H1 (cell line): ENCODE results near the gene SEC24B. TPM values are rescaled to one million over a fixed set of nuclear protein-coding genes. Genes with fewer than 3 reads are reported as not detected.

ENCODE experiments used
- CTCF ChIA-PET: fragments of 300-600 bp; sonication (Branson Sonifier 250); formaldehyde crosslinking; loops from one replicate; lab custom pipeline; 2021; ENCODE audit not compliant: partially characterized antibody; lab: Charles Lee
- POLR2A ChIA-PET: fragments of 300-600 bp; sonication (Branson Sonifier 250); formaldehyde crosslinking; loops from one replicate; lab custom pipeline; 2021; ENCODE audit warnings: inconsistent platforms; ENCODE audit not compliant: partially characterized antibody; lab: Charles Lee
- DNase-seq, 2 experiments: peaks; one replicate each; pipeline versions ENCODE4 v3.0.0 to v3.0.0-alpha.2; 2010 to 2022; ENCODE audit warnings: low spot score in 2 of 2, low read depth in 1 of 2, mixed read lengths in 1 of 2
- FAIRE-seq: peaks from 2 replicates; lab custom pipeline; 2011; peaks lifted over from hg19 to GRCh38; lab: Jason Lieb, UNC
- H2AFZ ChIP-seq: 2 replicates; pipeline ENCODE4 v1.8.1; 2012; ENCODE audit warnings: low read length, inconsistent platforms
- H2AK5ac ChIP-seq: 2 replicates; pipeline ENCODE4 v1.6.1; 2013; ENCODE audit warnings: low read depth, low read length
- H2BK120ac ChIP-seq: replicated peaks from 2 replicates; pipeline ENCODE3; 2013; ENCODE audit warnings: low read depth, low read length, inconsistent platforms
- H2BK12ac ChIP-seq: 2 replicates; pipeline ENCODE4 v1.6.1; 2013; ENCODE audit warnings: low read depth, low read length
- H2BK15ac ChIP-seq: 2 replicates; pipeline ENCODE4 v1.6.1; 2013; ENCODE audit warnings: low read length
- H2BK20ac ChIP-seq: 2 replicates; pipeline ENCODE4 v1.6.1; 2013; ENCODE audit warnings: low read length
- H2BK5ac ChIP-seq: 2 replicates; pipeline ENCODE4 v1.6.1; 2013; ENCODE audit warnings: low read depth, low read length
- H3K14ac ChIP-seq: 2 replicates; pipeline ENCODE4 v1.6.1; 2013; ENCODE audit warnings: inconsistent platforms; ENCODE audit not compliant: insufficient read length
- H3K18ac ChIP-seq: 2 replicates; pipeline ENCODE4 v1.6.1; 2013; ENCODE audit warnings: low read length; ENCODE audit errors: extremely low read depth
- H3K23ac ChIP-seq: 2 replicates; pipeline ENCODE4 v1.6.1; 2013; ENCODE audit warnings: inconsistent platforms; ENCODE audit not compliant: insufficient read length
- H3K23me2 ChIP-seq: 2 replicates; pipeline ENCODE4 v1.6.1; 2013; ENCODE audit warnings: low read depth, low read length
- H3K27ac ChIP-seq: 2 replicates; pipeline ENCODE4 v1.6.1; 2011; ENCODE audit warnings: low read depth, low read length, inconsistent platforms
- H3K27me3 ChIP-seq, 4 experiments: replicated peaks in 1 of 4; 1 replicate in 1 of 4; 2 replicates in 3 of 4; pipeline versions ENCODE4 v1.6.1 to v1.8.1; 2011 to 2013; ENCODE audit warnings: low read length in 3 of 4, mild to moderate bottlenecking in 3 of 4, inconsistent platforms in 2 of 4, mixed read lengths in 2 of 4, moderate library complexity in 1 of 4; ENCODE audit not compliant: control insufficient read depth in 3 of 4, insufficient read depth in 3 of 4; ENCODE audit errors: extremely low read depth in 1 of 4
- H3K36me3 ChIP-seq, 4 experiments: 2 replicates each; pipeline versions ENCODE4 v1.6.1 to v1.8.1; 2011 to 2013; ENCODE audit warnings: mild to moderate bottlenecking in 4 of 4, low read length in 3 of 4, moderate library complexity in 2 of 4, control low read depth in 1 of 4, inconsistent platforms in 1 of 4; ENCODE audit not compliant: insufficient read depth in 4 of 4, control insufficient read depth in 2 of 4
- H3K4ac ChIP-seq: replicated peaks from 2 replicates; pipeline ENCODE3; 2013; ENCODE audit warnings: low read length, low read depth, mixed read lengths, inconsistent platforms; ENCODE audit not compliant: insufficient read length
- H3K4me1 ChIP-seq, 4 experiments: replicated peaks in 1 of 4; 1 replicate in 1 of 4; 2 replicates in 3 of 4; pipeline versions ENCODE4 v1.6.1 to v1.8.1; 2011 to 2013; ENCODE audit warnings: low read length in 3 of 4, inconsistent platforms in 2 of 4, mixed read lengths in 1 of 4; ENCODE audit not compliant: insufficient read depth in 4 of 4, control insufficient read depth in 3 of 4
- H3K4me2 ChIP-seq, 2 experiments: 2 replicates each; pipeline versions ENCODE4 v1.6.1 to v1.8.1; 2011 to 2013; ENCODE audit warnings: low read depth in 2 of 2, low read length in 2 of 2, control low read depth in 1 of 2, inconsistent platforms in 1 of 2, mild to moderate bottlenecking in 1 of 2; ENCODE audit not compliant: insufficient read depth in 1 of 2
- H3K4me3 ChIP-seq, 4 experiments: fragments of 200-600, 300-600 bp in 1 of 4; sonication (generic), shearing (Covaris generic), sonication (Bioruptor Twin) in 1 of 4; 2 replicates each; pipeline versions ENCODE4 v1.5.1 to v1.8.1; 2011 to 2016; ENCODE audit warnings: low read length in 4 of 4, low read depth in 3 of 4, control low read depth in 2 of 4, inconsistent platforms in 2 of 4, mild to moderate bottlenecking in 2 of 4, mixed read lengths in 1 of 4, moderate library complexity in 1 of 4; ENCODE audit not compliant: insufficient read depth in 2 of 4; ENCODE audit errors: extremely low read depth in 1 of 4
- H3K56ac ChIP-seq: replicated peaks from 2 replicates; pipeline ENCODE3; 2013; ENCODE audit warnings: low read depth, mild to moderate bottlenecking, mixed read lengths, low read length, inconsistent platforms; ENCODE audit not compliant: insufficient read length
- H3K79me1 ChIP-seq: 2 replicates; pipeline ENCODE4 v1.6.1; 2013; ENCODE audit warnings: low read depth, low read length, control low read depth
- H3K79me2 ChIP-seq, 2 experiments: 2 replicates each; pipeline versions ENCODE4 v1.6.1 to v1.8.1; 2012 to 2013; ENCODE audit warnings: low read length in 2 of 2, mild to moderate bottlenecking in 2 of 2, inconsistent platforms in 1 of 2; ENCODE audit not compliant: insufficient read depth in 2 of 2, control insufficient read depth in 1 of 2
- H3K9ac ChIP-seq, 4 experiments: replicated peaks in 1 of 4; 1 replicate in 1 of 4; 2 replicates in 3 of 4; pipeline versions ENCODE4 v1.6.1 to v1.8.1; 2011 to 2013; ENCODE audit warnings: low read depth in 3 of 4, low read length in 3 of 4, control low read depth in 2 of 4, mild to moderate bottlenecking in 2 of 4, moderate library complexity in 2 of 4, inconsistent platforms in 1 of 4; ENCODE audit errors: extremely low read depth in 1 of 4
- H3K9me3 ChIP-seq, 2 experiments: 2 replicates each; pipeline versions ENCODE4 v1.6.1 to v1.8.1; 2012 to 2013; ENCODE audit warnings: mild to moderate bottlenecking in 2 of 2, moderate library complexity in 2 of 2, control low read depth in 1 of 2, inconsistent platforms in 1 of 2, low read depth in 1 of 2, low read length in 1 of 2, mixed read lengths in 1 of 2; ENCODE audit not compliant: insufficient read depth in 2 of 2
- H4K20me1 ChIP-seq, 2 experiments: replicated peaks in 1 of 2; 2 replicates each; pipeline versions ENCODE3 to v1.8.1; 2011 to 2013; ENCODE audit warnings: inconsistent platforms in 2 of 2, low read length in 2 of 2, mild to moderate bottlenecking in 1 of 2; ENCODE audit not compliant: insufficient read depth in 2 of 2, control insufficient read depth in 1 of 2
- H4K5ac ChIP-seq: 2 replicates; pipeline ENCODE4 v1.6.1; 2013; ENCODE audit warnings: low read length, low read depth, mixed read lengths, inconsistent platforms; ENCODE audit not compliant: insufficient read length
- H4K8ac ChIP-seq: 2 replicates; pipeline ENCODE4 v1.8.0; 2013; ENCODE audit warnings: mild to moderate bottlenecking, moderate library complexity, low read length, inconsistent platforms; ENCODE audit not compliant: insufficient read depth; ENCODE audit errors: extremely low read depth
- H4K91ac ChIP-seq: replicated peaks from 2 replicates; pipeline ENCODE3; 2013; ENCODE audit warnings: low read length, mixed read lengths, inconsistent platforms; ENCODE audit not compliant: insufficient read length
- ATF3 ChIP-seq: IDR thresholded peaks from 2 replicates; pipeline ENCODE4 v1.6.1; 2011; ENCODE audit warnings: low read depth, mild to moderate bottlenecking, low read length; ENCODE audit not compliant: insufficient read depth
- EZH2 ChIP-seq: fragments of 200-600 bp; sonication (generic); IDR thresholded peaks from 2 replicates; pipeline ENCODE4 v1.7.1; 2012; ENCODE audit warnings: low read depth, mild to moderate bottlenecking, moderate library complexity, low read length, inconsistent platforms; ENCODE audit not compliant: severe bottlenecking
- FOSL1 ChIP-seq: IDR thresholded peaks from 2 replicates; pipeline ENCODE4 v1.6.1; 2011; ENCODE audit warnings: mild to moderate bottlenecking, low read depth, low read length, moderate library complexity; ENCODE audit not compliant: insufficient read depth
- JUN ChIP-seq: IDR thresholded peaks from 2 replicates; pipeline ENCODE4 v1.6.1; 2011; ENCODE audit warnings: low read depth, mild to moderate bottlenecking, improper control_type of control experiment, low read length
- SAP30 ChIP-seq: fragments of 300-600 bp; sonication (generic); IDR thresholded peaks from 2 replicates; pipeline ENCODE4 v1.7.1; 2012; ENCODE audit warnings: low read length, moderate library complexity, mild to moderate bottlenecking, inconsistent platforms; ENCODE audit not compliant: insufficient read depth, insufficient replicate concordance
- WGBS, 2 experiments: shearing (Covaris generic) in 1 of 2; methylation state at CpG; one replicate each; pipeline versions ENCODE4 v1.1.6 to v1.1.7; 2013 to 2015; ENCODE audit warnings: low lambda C conversion rate in 2 of 2, mixed read lengths in 2 of 2, inconsistent platforms in 1 of 2, low coverage in 1 of 2, missing lambda C conversion rate in 1 of 2; ENCODE audit not compliant: insufficient replicate concordance in 2 of 2, insufficient coverage in 1 of 2, insufficient read length in 1 of 2; ENCODE audit errors: extremely low coverage in 1 of 2, missing lambda C conversion rate in 1 of 2; 5-methylcytosine and 5-hydroxymethylcytosine counted together
- polyA plus RNA-seq, 7 experiments: library from polyadenylated mRNA; depleted of rRNA in 3 of 7; stranded (reverse) in 5 of 7; unstranded in 2 of 7; fragments of >200 nt in 5 of 7; fragments of 200-250 nt in 2 of 7; gene quantifications; 1 replicate in 5 of 7; 2 replicates in 1 of 7; 4 replicates in 1 of 7; pipeline versions ENCODE4 v1.2.1 to v1.2.3, GENCODE V29; 2011 to 2013; ENCODE audit warnings: missing spikeins in 2 of 7, mixed read lengths in 2 of 7
- total RNA-seq: library from RNA; stranded (reverse); fragmentation: NEBNext Ultra II Directional; extraction: Animal tissue kit (Norgen Biotek cat#: 25700); gene quantifications from 2 replicates; pipeline ENCODE4 v1.2.1, GENCODE V29; 2021
- TF ChIP-seq, protein P1 (sequence below): IDR thresholded peaks from 2 replicates; pipeline ENCODE4 v1.6.1; 2012; ENCODE audit warnings: inconsistent platforms

Gene SEC24B
- total and polyA plus RNA-seq, 2 of the 8 experiments (the other 6 are each of a cell fraction or from before 2014, with no cell fraction given) = 25.6 to 30.9 TPM

DNA sequence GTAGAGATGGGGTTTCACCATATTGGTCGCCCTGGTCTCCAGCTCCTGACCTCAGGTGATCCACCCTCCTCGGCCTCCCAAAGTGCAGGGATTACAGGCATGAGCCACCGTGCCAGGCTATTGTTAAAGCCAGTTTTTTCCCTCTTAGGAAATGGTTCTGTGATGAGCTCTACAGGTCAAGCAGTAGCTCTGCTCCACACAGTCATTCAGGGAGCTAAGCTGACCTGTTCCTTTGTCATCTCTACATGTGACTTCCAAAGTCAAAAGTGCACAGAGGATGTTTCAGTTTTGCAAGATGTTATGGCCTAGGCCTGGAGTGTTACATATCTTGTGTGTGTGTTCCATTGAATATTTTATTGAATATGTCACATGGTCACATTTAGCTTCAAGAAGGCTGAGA, 137.9 kb downstream of the SEC24B start:
- Histone ChIP-seq H2BK5ac (no peak overlapping the region), H4K5ac (no peak overlapping the region), H3K56ac (no peak overlapping the region), H3K23me2 (no peaks in the 10 kb centered on the region), H3K4me2 (no peak overlapping the region), H3K79me1 (no peaks in the 10 kb centered on the region), H3K9me3 (no peaks in the 10 kb centered on the region), H2BK12ac (no peak overlapping the region), H3K14ac (no peak overlapping the region), H4K91ac (no peak overlapping the region), H2BK15ac (no peak overlapping the region), H2AK5ac (no peak overlapping the region), H2BK120ac (no peak overlapping the region), H2BK20ac (no peak overlapping the region), H4K20me1 (no peaks in the 10 kb centered on the region), H3K27me3 (no peaks in the 10 kb centered on the region), H3K18ac (no peak overlapping the region), H3K4me1 (no peaks in the 10 kb centered on the region), H3K36me3 (no peaks in the 10 kb centered on the region), H3K23ac (no peak overlapping the region), H3K4me3 (no peak overlapping the region), H4K8ac (no peak overlapping the region), H2AFZ (no peak overlapping the region), H3K9ac (no peak overlapping the region), H3K4ac (no peak overlapping the region), H3K79me2 (no peaks in the 10 kb centered on the region), H3K27ac (no peak overlapping the region)
- TF ChIP-seq FOSL1 (no peak), JUN (no peak), ATF3 (no peak), EZH2 (no peak), SAP30 (no peak)
- TF ChIP-seq, protein P1, sequence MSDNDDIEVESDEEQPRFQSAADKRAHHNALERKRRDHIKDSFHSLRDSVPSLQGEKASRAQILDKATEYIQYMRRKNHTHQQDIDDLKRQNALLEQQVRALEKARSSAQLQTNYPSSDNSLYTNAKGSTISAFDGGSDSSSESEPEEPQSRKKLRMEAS = no peak
- FAIRE-seq (no peak), DNase-seq (no peak)
- WGBS, 2 experiments = 84% methylated on average over 3 of the region's 3 CpGs; no CpG with 5 or more reads in 1 of the 2 experiments
- ChIA-PET CTCF (interaction anchor here (0.6 to 1.5 kb wide), 8 partner anchors 9 to 200 kb away, joined by 3 to 5 read pairs (median 4); no protein-coding TSS in a partner anchor), POLR2A (interaction anchor here (1.6 kb wide), 1 partner anchor 9 kb away, joined by 4 read pairs; no protein-coding TSS in a partner anchor)
